Jurkat, Clone E6-1 (cell line): Measurements from ENCODE around the gene MAGEF1.
"Not testable (repeated sequence)": the region's sequence is repeated elsewhere in the genome, so short reads cannot be mapped to it uniquely, and the experiment has no call there.

ENCODE experiments used
- DNase-seq: peaks from one replicate; pipeline ENCODE4 v3.0.0-alpha.2; 2011; ENCODE audit warnings: low read depth, low spot score
- H3K4me3 ChIP-seq: 2 replicates; pipeline ENCODE4 v1.5.1; 2011; ENCODE audit warnings: mild to moderate bottlenecking, low read length, control low read depth, moderate library complexity

MAGEF1 gene

GRCh38 chr3:184745526-184745925 is 33.7 kb upstream of the MAGEF1 start:
- H3K4me3 ChIP-seq: no peak overlapping the region
- DNase-seq: no peak

GRCh38 chr3:184743248-184743647 is 31.4 kb upstream of the MAGEF1 start:
- no peak overlapping the region for H3K4me3 ChIP-seq
- no peak for DNase-seq

- H3K4me3 ChIP-seq: no peak overlapping the region
- DNase-seq: no peak
These were observed 30.8 kb upstream of the MAGEF1 start for GRCh38 chr3:184742676-184743135.

GRCh38 chr3:184741798-184742675 is 30.2 kb upstream of the MAGEF1 start:
- H3K4me3 ChIP-seq: no peak overlapping the region
- DNase-seq: no peak

GRCh38 chr3:184741259-184741556 is 29.3 kb upstream of the MAGEF1 start:
- no peak for DNase-seq
- H3K4me3 ChIP-seq: no peak overlapping the region

GRCh38 chr3:184740509-184741258 is 28.8 kb upstream of the MAGEF1 start:
- no peak for DNase-seq
- no peak overlapping the region for H3K4me3 ChIP-seq

GRCh38 chr3:184739594-184740505 is 28.0 kb upstream of the MAGEF1 start:
- no peak for DNase-seq
- no peak overlapping the region for H3K4me3 ChIP-seq

- H3K4me3 ChIP-seq: no peak overlapping the region
- no peak for DNase-seq
These were observed 27.1 kb upstream of the MAGEF1 start for GRCh38 chr3:184738982-184739381.

GRCh38 chr3:184738506-184738890 is 26.6 kb upstream of the MAGEF1 start:
- no peak for DNase-seq
- no peak overlapping the region for H3K4me3 ChIP-seq

- no peak for DNase-seq
- H3K4me3 ChIP-seq: no peak overlapping the region
These were observed 26.0 kb upstream of the MAGEF1 start for GRCh38 chr3:184737641-184738505.

- H3K4me3 ChIP-seq: no peak overlapping the region
- DNase-seq: no peak
These were observed 25.2 kb upstream of the MAGEF1 start for GRCh38 chr3:184737063-184737462.

GRCh38 chr3:184734903-184735701 is 23.2 kb upstream of the MAGEF1 start:
- H3K4me3 ChIP-seq: no peak overlapping the region
- DNase-seq: no peak

- no peak for DNase-seq
- H3K4me3 ChIP-seq: no peak overlapping the region
These were observed 22.2 kb upstream of the MAGEF1 start for GRCh38 chr3:184733971-184734608.

GRCh38 chr3:184733181-184733580 is 21.3 kb upstream of the MAGEF1 start:
- no peak for DNase-seq
- H3K4me3 ChIP-seq: no peak overlapping the region

GRCh38 chr3:184731786-184732537 is 20.1 kb upstream of the MAGEF1 start:
- H3K4me3 ChIP-seq: no peak overlapping the region
- no peak for DNase-seq

GRCh38 chr3:184730924-184731323 is 19.1 kb upstream of the MAGEF1 start:
- no peak overlapping the region for H3K4me3 ChIP-seq
- DNase-seq: no peak

- DNase-seq, H3K4me3 ChIP-seq: not testable (repeated sequence)
These were observed 17.3 kb upstream of the MAGEF1 start for GRCh38 chr3:184729154-184729553.
